HUES48 (cell line): ENCODE measurements around the gene RBM33.
A peak's percentile ranks its signal among the peaks of the same experiment; 100 is the strongest.
"Not testable (repeated sequence)": the region's sequence is repeated elsewhere in the genome, so short reads cannot be mapped to it uniquely, and the experiment has no call there.

Experiments used
- H3K27ac ChIP-seq: one replicate; pipeline ENCODE4 v1.7.0; 2013; ENCODE audit warnings: low read depth, low read length, inconsistent platforms
- H3K27me3 ChIP-seq: 2 replicates; pipeline ENCODE4 v1.6.1; 2013; ENCODE audit warnings: mild to moderate bottlenecking, low read length; ENCODE audit not compliant: control insufficient read depth, insufficient read depth
- H3K36me3 ChIP-seq: 2 replicates; pipeline ENCODE4 v1.6.1; 2013; ENCODE audit warnings: low read length; ENCODE audit not compliant: control insufficient read depth, insufficient read depth
- H3K4me1 ChIP-seq: 2 replicates; pipeline ENCODE4 v1.6.1; 2013; ENCODE audit warnings: mild to moderate bottlenecking, low read length; ENCODE audit not compliant: control insufficient read depth, insufficient read depth
- H3K4me3 ChIP-seq: 2 replicates; pipeline ENCODE4 v1.5.1; 2013; ENCODE audit warnings: mild to moderate bottlenecking, low read depth, low read length
- H3K9ac ChIP-seq: 2 replicates; pipeline ENCODE4 v1.6.1; 2013; ENCODE audit warnings: mild to moderate bottlenecking, low read depth, low read length, moderate library complexity
- H3K9me3 ChIP-seq: 2 replicates; pipeline ENCODE4 v1.6.1; 2013; ENCODE audit warnings: low read length; ENCODE audit not compliant: control insufficient read depth, insufficient read depth

Gene RBM33

DNA sequence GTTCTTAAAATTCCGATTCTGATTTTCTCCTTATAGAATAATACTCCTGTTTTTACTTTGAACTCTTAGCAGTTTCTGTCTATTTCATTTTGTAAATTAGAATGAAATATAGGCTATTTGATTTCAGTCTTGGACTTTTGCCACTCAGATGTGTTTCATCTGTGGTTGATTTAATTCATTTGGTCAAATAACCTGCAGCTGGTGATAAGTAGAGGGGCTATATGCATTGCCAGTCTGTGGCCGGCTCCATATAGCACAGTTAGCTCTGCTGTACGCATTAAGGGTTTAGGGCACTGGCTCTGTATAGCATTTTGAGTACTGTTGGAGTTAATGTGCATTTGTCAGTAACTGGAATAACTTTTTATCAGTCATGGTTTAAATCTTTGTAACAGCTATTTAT lies 35.7 kb downstream of the RBM33 start:
- H3K36me3 ChIP-seq: peaks cover 52% of the 10 kb centered on the region
- H3K9me3 ChIP-seq: no peaks in the 10 kb centered on the region
- peak overlapping the region; percentile 36 for H3K27ac ChIP-seq
- peaks cover 33% of the 10 kb centered on the region for H3K4me1 ChIP-seq
- H3K27me3 ChIP-seq: no peaks in the 10 kb centered on the region
- no peak overlapping the region for H3K4me3 ChIP-seq
- H3K9ac ChIP-seq: no peak overlapping the region

DNA sequence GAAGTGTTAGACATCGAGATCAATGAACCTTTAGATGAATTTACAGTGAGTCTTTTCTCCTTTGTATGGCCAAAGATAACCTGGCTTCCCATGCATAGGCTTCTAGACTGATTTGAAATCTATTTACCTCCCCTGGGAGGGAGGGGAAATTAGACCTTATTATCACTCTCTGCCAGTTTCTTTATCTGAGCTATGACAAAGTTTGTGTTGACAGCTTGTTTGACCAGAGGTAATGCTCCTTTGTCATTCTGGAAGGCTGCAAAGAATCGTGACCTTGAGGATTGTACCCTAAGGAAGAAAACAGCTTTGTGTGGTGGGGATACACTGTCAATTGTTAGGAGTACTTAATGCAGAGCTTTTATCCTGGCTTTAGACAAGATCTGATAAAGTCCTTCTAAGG lies 36.4 kb downstream of the RBM33 start:
- H3K36me3 ChIP-seq: peaks cover 58% of the 10 kb centered on the region
- no peaks in the 10 kb centered on the region for H3K27me3 ChIP-seq
- no peak overlapping the region for H3K4me3 ChIP-seq
- no peaks in the 10 kb centered on the region for H3K9me3 ChIP-seq
- peaks cover 28% of the 10 kb centered on the region for H3K4me1 ChIP-seq
- no peak overlapping the region for H3K9ac ChIP-seq
- no peak overlapping the region for H3K27ac ChIP-seq

DNA sequence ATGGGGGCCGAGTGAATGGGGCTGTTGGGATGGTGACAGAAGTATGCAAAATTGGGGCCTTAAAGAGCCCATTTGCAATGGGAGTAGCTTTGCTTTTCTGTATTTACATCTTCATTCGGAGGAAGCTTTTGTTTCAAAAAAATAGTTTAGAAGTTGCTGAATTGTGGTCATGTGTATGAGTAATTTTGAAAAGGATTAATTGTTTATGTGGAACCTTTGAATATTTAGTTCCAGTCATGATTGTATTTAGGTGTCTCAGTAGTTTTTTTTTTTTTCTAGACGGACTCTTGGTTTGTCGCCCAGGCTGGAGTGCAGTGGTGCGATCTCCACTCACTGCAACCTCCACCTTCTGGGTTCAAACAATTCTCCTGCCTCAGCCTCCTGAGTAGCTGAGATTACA lies 37.2 kb downstream of the RBM33 start:
- Histone ChIP-seq H3K36me3 (peaks cover 55% of the 10 kb centered on the region), H3K27me3 (no peaks in the 10 kb centered on the region), H3K9ac (no peak overlapping the region), H3K9me3 (no peaks in the 10 kb centered on the region), H3K4me3 (no peak overlapping the region), H3K4me1 (peaks cover 25% of the 10 kb centered on the region), H3K27ac (no peak overlapping the region)

DNA sequence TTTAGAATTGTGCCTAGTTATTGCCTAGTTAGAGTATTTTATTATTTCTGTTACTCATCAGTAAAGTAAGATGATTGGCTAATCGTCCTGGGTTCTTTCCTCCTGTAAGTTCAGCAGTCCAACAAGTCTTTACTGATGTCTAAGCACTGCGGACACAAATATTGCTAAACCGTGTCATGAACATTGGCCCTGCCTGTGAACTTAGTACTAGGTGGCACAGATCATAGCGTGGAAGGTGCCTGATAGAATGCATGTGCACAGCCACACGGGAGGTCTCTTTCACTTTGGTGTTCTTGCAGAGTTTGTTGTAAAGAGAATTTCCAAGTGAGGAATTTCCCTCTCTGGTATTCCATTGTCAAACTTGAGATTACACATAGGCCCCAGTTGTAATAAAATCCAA lies 38.0 kb downstream of the RBM33 start:
- H3K9me3 ChIP-seq: no peaks in the 10 kb centered on the region
- H3K36me3 ChIP-seq: peaks cover 52% of the 10 kb centered on the region
- H3K4me1 ChIP-seq: peaks cover 25% of the 10 kb centered on the region
- H3K27ac ChIP-seq: no peak overlapping the region
- H3K4me3 ChIP-seq: no peak overlapping the region
- H3K27me3 ChIP-seq: no peaks in the 10 kb centered on the region
- H3K9ac ChIP-seq: no peak overlapping the region

DNA sequence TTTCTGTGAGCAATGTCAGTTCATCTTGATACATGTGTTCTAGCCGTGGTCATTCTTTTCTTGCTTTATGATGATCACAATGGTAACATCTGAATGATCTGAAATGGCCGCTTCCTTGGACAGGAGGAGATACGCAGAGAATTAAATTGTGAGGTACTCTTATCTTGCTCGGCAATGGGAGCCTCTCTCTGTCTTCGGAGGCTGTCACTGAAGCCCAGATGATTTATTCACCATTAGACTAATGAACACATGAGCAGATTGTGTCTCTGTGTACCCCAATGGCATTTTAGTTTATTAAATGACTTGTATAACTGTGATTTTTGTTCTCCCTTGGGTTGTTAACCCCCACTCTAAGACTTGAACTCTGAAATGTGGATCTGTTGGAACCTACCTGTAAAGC lies 38.6 kb downstream of the RBM33 start:
- H3K4me3 ChIP-seq: no peak overlapping the region
- H3K4me1 ChIP-seq: peaks cover 25% of the 10 kb centered on the region
- peaks cover 52% of the 10 kb centered on the region for H3K36me3 ChIP-seq
- H3K9ac ChIP-seq: no peak overlapping the region
- no peak overlapping the region for H3K27ac ChIP-seq
- no peaks in the 10 kb centered on the region for H3K27me3 ChIP-seq
- no peaks in the 10 kb centered on the region for H3K9me3 ChIP-seq

- Histone ChIP-seq H3K4me1 (peaks cover 25% of the 10 kb centered on the region), H3K27me3 (no peaks in the 10 kb centered on the region), H3K36me3 (peaks cover 48% of the 10 kb centered on the region), H3K9me3 (no peaks in the 10 kb centered on the region), H3K27ac (no peak overlapping the region), H3K4me3 (no peak overlapping the region), H3K9ac (no peak overlapping the region)
These were observed 39.3 kb downstream of the RBM33 start for GRCh38 chr7:155683714-155684113.

DNA sequence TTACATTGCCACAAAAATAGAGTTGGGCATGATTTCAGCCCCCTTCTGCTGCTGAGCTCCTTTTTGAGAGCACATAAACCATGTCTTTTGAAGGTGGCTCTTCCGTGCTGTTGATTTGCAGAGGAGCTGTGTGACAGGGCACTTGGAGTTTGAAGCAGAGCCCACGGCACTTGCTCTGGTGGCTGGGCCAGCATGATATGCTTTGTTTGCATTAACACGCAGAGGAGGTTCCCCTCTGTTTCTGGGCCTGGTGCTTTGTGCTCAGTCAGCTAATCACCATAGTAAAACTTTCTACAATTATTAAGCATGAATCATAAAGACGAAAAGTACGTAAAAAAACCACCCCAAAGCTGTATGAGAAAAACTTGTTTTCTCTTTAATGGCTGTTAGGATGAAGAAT lies 40.1 kb downstream of the RBM33 start:
- Histone ChIP-seq H3K4me1 (peaks cover 25% of the 10 kb centered on the region), H3K36me3 (peaks cover 40% of the 10 kb centered on the region), H3K27ac (peak overlapping the region; percentile 50), H3K27me3 (no peaks in the 10 kb centered on the region), H3K9me3 (no peaks in the 10 kb centered on the region), H3K4me3 (no peak overlapping the region), H3K9ac (no peak overlapping the region)

GRCh38 chr7:155685070-155685790 lies 40.8 kb downstream of the RBM33 start:
- H3K9ac ChIP-seq: no peak overlapping the region
- peaks cover 35% of the 10 kb centered on the region for H3K36me3 ChIP-seq
- no peak overlapping the region for H3K4me3 ChIP-seq
- H3K4me1 ChIP-seq: peaks cover 25% of the 10 kb centered on the region
- H3K27ac ChIP-seq: no peak overlapping the region
- H3K27me3 ChIP-seq: no peaks in the 10 kb centered on the region
- no peaks in the 10 kb centered on the region for H3K9me3 ChIP-seq

DNA sequence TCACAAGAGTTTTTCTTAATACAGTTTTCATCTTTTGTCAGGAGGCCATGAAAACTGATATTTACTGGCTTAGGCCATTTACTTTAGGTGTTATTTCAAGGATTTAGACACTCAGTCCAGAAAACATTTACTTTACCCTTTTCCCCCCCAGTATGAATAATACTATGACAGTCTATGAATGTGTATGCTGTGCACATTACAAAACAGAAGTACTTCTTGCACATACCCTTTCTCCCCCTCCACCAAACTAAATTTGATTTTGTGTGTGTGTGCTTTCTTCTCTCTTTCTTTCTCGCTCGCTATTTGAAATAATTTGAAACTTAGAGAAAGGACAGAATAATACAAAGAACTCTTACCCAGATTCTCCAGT lies 41.3 kb downstream of the RBM33 start:
- Histone ChIP-seq H3K4me1 (peaks cover 21% of the 10 kb centered on the region), H3K9me3 (no peaks in the 10 kb centered on the region), H3K4me3 (no peak overlapping the region), H3K27me3 (no peaks in the 10 kb centered on the region), H3K27ac (no peak overlapping the region), H3K9ac (no peak overlapping the region), H3K36me3 (peaks cover 30% of the 10 kb centered on the region)

DNA sequence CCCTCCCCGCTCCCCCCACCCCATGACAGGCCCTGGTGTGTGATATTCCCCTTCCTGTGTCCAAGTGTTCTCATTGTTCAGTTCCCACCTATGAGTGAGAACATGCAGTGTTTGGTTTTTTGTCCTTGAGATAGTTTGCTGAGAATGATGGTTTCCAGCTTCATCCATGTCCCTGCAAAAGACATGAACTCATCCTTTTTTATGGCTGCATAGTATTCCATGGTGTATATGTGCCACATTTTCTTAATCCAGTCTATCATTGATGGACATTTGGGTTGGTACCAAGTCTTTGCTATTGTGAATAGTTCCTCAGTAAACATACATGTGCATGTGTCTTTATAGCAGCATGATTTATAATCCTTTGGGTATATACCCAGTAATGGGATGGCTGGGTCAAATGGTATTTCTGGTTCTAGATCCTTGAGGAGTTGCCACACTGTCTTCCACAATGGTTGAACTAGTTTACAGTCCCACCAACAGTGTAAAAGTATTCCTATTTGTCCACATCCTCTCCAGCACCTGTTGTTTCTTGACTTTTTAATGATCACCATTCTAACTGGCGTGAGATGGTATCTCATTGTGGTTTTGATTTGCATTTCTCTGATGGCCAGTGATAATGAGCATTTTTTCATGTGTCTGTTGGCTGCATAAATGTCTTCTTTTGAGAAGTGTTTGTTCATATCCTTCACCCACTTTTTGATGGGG lies 42.3 kb downstream of the RBM33 start:
- not testable (repeated sequence) for H3K27ac ChIP-seq, H3K4me3 ChIP-seq, H3K27me3 ChIP-seq, H3K9me3 ChIP-seq, H3K9ac ChIP-seq
- H3K36me3 ChIP-seq: peaks cover 22% of the 10 kb centered on the region
- H3K4me1 ChIP-seq: peaks cover 12% of the 10 kb centered on the region

GRCh38 chr7:155688237-155688636 lies 43.8 kb downstream of the RBM33 start:
- not testable (repeated sequence) for H3K27me3 ChIP-seq, H3K9me3 ChIP-seq, H3K4me3 ChIP-seq, H3K27ac ChIP-seq, H3K9ac ChIP-seq
- peaks cover 14% of the 10 kb centered on the region for H3K4me1 ChIP-seq
- peaks cover 12% of the 10 kb centered on the region; the same call in 1 of the 2 replicates for H3K36me3 ChIP-seq
